K562 (cell line): ENCODE measurements around the gene FASTK. TPM values are rescaled to one million over a fixed set of nuclear protein-coding genes. Genes with fewer than 3 reads are reported as not detected.

Experiments
- ARHGAP35 ChIP-seq: fragments of 450-650 bp; IDR thresholded peaks from 2 replicates; pipeline ENCODE4 v1.6.1; 2018; ENCODE audit not compliant: partially characterized antibody
- CEBPG ChIP-seq, 3 experiments: fragments of 200-800 bp in 1 of 3; sonication (Bioruptor generic) in 1 of 3; sonication (generic) in 1 of 3; formaldehyde crosslinking in 1 of 3; IDR thresholded peaks in 2 of 3; conservative IDR thresholded peaks in 1 of 3; 2 replicates each; pipeline versions ENCODE4 v1.6.1 to v1.8.0; 2016 to 2022; ENCODE audit warnings: missing compliant biosample characterization in 2 of 3, missing genetic modification characterization in 2 of 3, mild to moderate bottlenecking in 1 of 3, missing genetic modification reagents in 1 of 3
- DNMT1 ChIP-seq: fragments of 450-650 bp; IDR thresholded peaks from 2 replicates; pipeline ENCODE4 v1.6.1; 2016; ENCODE audit warnings: antibody characterized with exemption, mild to moderate bottlenecking
- KDM4B ChIP-seq, 2 experiments: fragments of 450-650 bp in 1 of 2; sonication (generic) in 1 of 2; IDR thresholded peaks; 2 replicates each; pipeline ENCODE4 v1.6.1; 2016 to 2017; ENCODE audit warnings: borderline replicate concordance in 2 of 2, antibody characterized with exemption in 1 of 2, low read depth in 1 of 2, mild to moderate bottlenecking in 1 of 2
- KLF10 ChIP-seq: fragments of 250-450 bp; sonication (Bioruptor Pico); IDR thresholded peaks from 2 replicates; pipeline ENCODE4 v1.6.1; 2021; ENCODE audit warnings: matching md5 sums
- MAZ ChIP-seq, 2 experiments: fragments of 450-650 bp in 1 of 2; sonication (generic) in 1 of 2; formaldehyde crosslinking; IDR thresholded peaks in 1 of 2; conservative IDR thresholded peaks in 1 of 2; 2 replicates each; pipeline versions ENCODE4 v1.4.0 to v1.5.0; 2020; ENCODE audit warnings: mild to moderate bottlenecking in 1 of 2, missing genetic modification reagents in 1 of 2
- SREBF2 ChIP-seq: sonication (generic); formaldehyde crosslinking; IDR thresholded peaks from 2 replicates; pipeline ENCODE4 v1.4.0; 2020; ENCODE audit warnings: mild to moderate bottlenecking, missing genetic modification reagents
- ZBTB8A ChIP-seq: fragments of 450-650 bp; IDR thresholded peaks from 2 replicates; pipeline ENCODE4 v1.6.1; 2018; ENCODE audit warnings: mild to moderate bottlenecking, moderate library complexity; ENCODE audit not compliant: partially characterized antibody
- ZNF263 ChIP-seq: sonication (generic); formaldehyde crosslinking; IDR thresholded peaks from 2 replicates; pipeline ENCODE4 v1.8.0; 2022; ENCODE audit warnings: mild to moderate bottlenecking, missing genetic modification reagents, borderline replicate concordance
- ZNF41 ChIP-seq: fragments of 250-450 bp; sonication (Bioruptor Pico); conservative IDR thresholded peaks from 2 replicates; pipeline ENCODE4 v1.4.0; 2020; ENCODE audit warnings: mild to moderate bottlenecking
- ZNF445 ChIP-seq: fragments of 250-450 bp; sonication (Bioruptor Pico); IDR thresholded peaks from 2 replicates; pipeline ENCODE4 v1.4.0; 2020; ENCODE audit warnings: low read depth, mild to moderate bottlenecking, moderate library complexity
- polyA plus RNA-seq, 8 experiments: library from polyadenylated mRNA; depleted of rRNA in 4 of 8; stranded (reverse) in 5 of 8; unstranded in 3 of 8; fragments of >200 nt; fragmentation: Nextera tagmentation in 2 of 8; fragmentation: Illumina TruSeq in 1 of 8; extraction: Ambion mirVana in 2 of 8; extraction: Trizol in 1 of 8; gene quantifications; 2 replicates each; pipeline versions ENCODE4 v1.2.1 to v1.2.3, GENCODE V29; 2011 to 2014; ENCODE audit warnings: inconsistent platforms in 1 of 8, missing spikeins in 1 of 8
- total RNA-seq, 7 experiments: library from RNA; depleted of rRNA in 6 of 7; stranded (reverse); fragments of >200 nt in 6 of 7; fragmentation: Illumina TruSeq in 2 of 7; extraction: Trizol in 2 of 7; gene quantifications; 2 replicates each; pipeline versions ENCODE4 v1.2.1 to v1.2.3, GENCODE V29; 2011 to 2021; ENCODE audit warnings: low replicate concordance in 1 of 7
- TF ChIP-seq, protein P1 (sequence below), 2 experiments: IDR thresholded peaks; 2 replicates each; pipeline ENCODE4 v1.6.1; 2011; ENCODE audit warnings: borderline replicate concordance in 1 of 2, control low read depth in 1 of 2, low read depth in 1 of 2, low read length in 1 of 2, mild to moderate bottlenecking in 1 of 2, mixed read lengths in 1 of 2, moderate library complexity in 1 of 2; ENCODE audit not compliant: insufficient read depth in 1 of 2, insufficient read length in 1 of 2, poor library complexity in 1 of 2, severe bottlenecking in 1 of 2; ENCODE audit errors: extremely low read depth in 1 of 2
- TF ChIP-seq, protein P2 (sequence below): fragments of 250-450 bp; sonication (Bioruptor Pico); IDR thresholded peaks from 2 replicates; pipeline ENCODE4 v1.8.0; 2021; ENCODE audit warnings: moderate library complexity, mild to moderate bottlenecking, inconsistent platforms
- TF ChIP-seq, protein P3 (sequence below): sonication (generic); formaldehyde crosslinking; IDR thresholded peaks from 2 replicates; pipeline ENCODE4 v1.8.0; 2022; ENCODE audit warnings: mild to moderate bottlenecking, missing genetic modification reagents
- TF ChIP-seq, protein P4 (sequence below): IDR thresholded peaks from 3 replicates; pipeline ENCODE4 v1.6.1; 2011; ENCODE audit warnings: borderline replicate concordance, mild to moderate bottlenecking, moderate library complexity; ENCODE audit not compliant: insufficient read length; ENCODE audit errors: extremely low read depth
- TF ChIP-seq, protein P5 (sequence below), 2 experiments: fragments of 250-450 bp in 1 of 2; fragments of 450-650 bp in 1 of 2; sonication (Bioruptor Pico) in 1 of 2; IDR thresholded peaks; 2 replicates each; pipeline versions ENCODE4 v1.6.1 to v1.8.0; 2016 to 2021; ENCODE audit warnings: mild to moderate bottlenecking in 2 of 2, moderate library complexity in 2 of 2, missing compliant biosample characterization in 1 of 2, missing genetic modification characterization in 1 of 2

The FASTK gene
- total and polyA plus RNA-seq, 9 of the 15 experiments (the other 6 are each of a cell fraction or from before 2014, with no cell fraction given), result 0.51 to 150 (median 48.2) TPM

DNA sequence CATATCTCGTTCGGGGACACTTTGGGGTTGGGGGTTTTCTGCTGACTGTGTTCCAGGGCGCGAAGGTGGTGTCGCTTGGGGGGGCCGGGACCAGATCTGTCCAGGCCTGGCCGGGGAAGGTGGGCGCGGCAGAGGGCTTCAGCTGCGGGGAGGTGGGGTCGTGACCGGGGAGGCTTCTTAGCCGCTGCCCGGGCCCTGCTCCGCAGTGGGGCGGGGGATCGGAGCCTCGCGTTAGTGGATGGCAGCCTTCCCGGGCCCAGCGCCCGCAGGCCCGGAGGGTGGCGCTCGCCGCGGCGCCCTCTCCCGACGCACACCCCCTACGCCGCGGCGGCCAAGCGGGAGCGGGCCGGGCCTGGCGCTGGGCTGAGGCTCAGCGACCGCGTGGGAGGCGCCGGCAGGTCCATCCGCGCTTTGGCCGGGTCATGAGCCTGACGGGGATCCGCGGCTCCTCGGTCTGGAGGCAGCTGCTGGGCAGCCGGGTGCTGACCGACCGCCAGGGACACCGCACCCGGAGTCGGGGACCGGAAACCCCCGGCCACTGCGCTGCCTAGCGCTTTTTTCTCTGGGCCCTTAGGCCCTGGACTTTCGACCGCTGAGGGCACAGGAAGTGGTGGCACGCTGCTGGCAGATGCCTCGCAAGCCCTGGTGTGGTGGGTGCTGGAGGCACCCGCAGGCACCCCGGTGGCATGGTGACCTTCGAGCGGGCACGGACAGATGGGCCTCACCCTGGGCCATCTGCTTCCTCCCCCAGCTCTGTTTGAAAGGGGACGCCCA lies 6.8 kb upstream of the FASTK start (continued):
- TF ChIP-seq, protein P1, sequence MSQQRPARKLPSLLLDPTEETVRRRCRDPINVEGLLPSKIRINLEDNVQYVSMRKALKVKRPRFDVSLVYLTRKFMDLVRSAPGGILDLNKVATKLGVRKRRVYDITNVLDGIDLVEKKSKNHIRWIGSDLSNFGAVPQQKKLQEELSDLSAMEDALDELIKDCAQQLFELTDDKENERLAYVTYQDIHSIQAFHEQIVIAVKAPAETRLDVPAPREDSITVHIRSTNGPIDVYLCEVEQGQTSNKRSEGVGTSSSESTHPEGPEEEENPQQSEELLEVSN (IDR thresholded peaks at IDR 0.05; ENCODE audit: borderline replicate concordance in 1 of 2, extremely low read depth in 1 of 2, insufficient read depth in 1 of 2, insufficient read length in 1 of 2, low read depth in 1 of 2, low read length in 1 of 2, poor library complexity in 1 of 2, severe bottlenecking in 1 of 2), result peak; percentile 55 to 89
- TF ChIP-seq ZNF263 (CRISPR knock-in tag) (no peak; the same call in 1 of the 2 replicates), ZNF41 (CRISPR knock-in tag) (no peak), KLF10 (CRISPR knock-in tag) (no peak), KDM4B (IDR thresholded peaks at IDR 0.05; ENCODE audit: borderline replicate concordance in 2 of 2, low read depth in 1 of 2) (no peak), ARHGAP35 (peak; percentile 64), ZBTB8A (no peak), MAZ (CRISPR knock-in tag; conservative IDR thresholded peaks at IDR 0.05 in 1 of 2, IDR thresholded peaks at IDR 0.05 in 1 of 2) (peak; percentile 81 to 95), SREBF2 (CRISPR knock-in tag) (no peak), DNMT1 (no peak), CEBPG (CRISPR knock-in tag; IDR thresholded peaks at IDR 0.05) (peak; percentile 38; the same call in 1 of the 2 replicates), CEBPG (tag; conservative IDR thresholded peaks at IDR 0.05 in 1 of 2, IDR thresholded peaks at IDR 0.05 in 1 of 2) (no peak), ZNF445 (CRISPR knock-in tag) (no peak)
- TF ChIP-seq, protein P2, sequence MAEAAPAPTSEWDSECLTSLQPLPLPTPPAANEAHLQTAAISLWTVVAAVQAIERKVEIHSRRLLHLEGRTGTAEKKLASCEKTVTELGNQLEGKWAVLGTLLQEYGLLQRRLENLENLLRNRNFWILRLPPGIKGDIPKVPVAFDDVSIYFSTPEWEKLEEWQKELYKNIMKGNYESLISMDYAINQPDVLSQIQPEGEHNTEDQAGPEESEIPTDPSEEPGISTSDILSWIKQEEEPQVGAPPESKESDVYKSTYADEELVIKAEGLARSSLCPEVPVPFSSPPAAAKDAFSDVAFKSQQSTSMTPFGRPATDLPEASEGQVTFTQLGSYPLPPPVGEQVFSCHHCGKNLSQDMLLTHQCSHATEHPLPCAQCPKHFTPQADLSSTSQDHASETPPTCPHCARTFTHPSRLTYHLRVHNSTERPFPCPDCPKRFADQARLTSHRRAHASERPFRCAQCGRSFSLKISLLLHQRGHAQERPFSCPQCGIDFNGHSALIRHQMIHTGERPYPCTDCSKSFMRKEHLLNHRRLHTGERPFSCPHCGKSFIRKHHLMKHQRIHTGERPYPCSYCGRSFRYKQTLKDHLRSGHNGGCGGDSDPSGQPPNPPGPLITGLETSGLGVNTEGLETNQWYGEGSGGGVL, result no peak
- TF ChIP-seq, protein P3, sequence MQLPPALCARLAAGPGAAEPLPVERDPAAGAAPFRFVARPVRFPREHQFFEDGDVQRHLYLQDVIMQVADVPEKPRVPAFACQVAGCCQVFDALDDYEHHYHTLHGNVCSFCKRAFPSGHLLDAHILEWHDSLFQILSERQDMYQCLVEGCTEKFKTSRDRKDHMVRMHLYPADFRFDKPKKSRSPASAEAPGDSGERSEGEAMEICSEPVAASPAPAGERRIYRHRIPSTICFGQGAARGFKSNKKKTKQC (CRISPR knock-in tag), result no peak
- TF ChIP-seq, protein P4, sequence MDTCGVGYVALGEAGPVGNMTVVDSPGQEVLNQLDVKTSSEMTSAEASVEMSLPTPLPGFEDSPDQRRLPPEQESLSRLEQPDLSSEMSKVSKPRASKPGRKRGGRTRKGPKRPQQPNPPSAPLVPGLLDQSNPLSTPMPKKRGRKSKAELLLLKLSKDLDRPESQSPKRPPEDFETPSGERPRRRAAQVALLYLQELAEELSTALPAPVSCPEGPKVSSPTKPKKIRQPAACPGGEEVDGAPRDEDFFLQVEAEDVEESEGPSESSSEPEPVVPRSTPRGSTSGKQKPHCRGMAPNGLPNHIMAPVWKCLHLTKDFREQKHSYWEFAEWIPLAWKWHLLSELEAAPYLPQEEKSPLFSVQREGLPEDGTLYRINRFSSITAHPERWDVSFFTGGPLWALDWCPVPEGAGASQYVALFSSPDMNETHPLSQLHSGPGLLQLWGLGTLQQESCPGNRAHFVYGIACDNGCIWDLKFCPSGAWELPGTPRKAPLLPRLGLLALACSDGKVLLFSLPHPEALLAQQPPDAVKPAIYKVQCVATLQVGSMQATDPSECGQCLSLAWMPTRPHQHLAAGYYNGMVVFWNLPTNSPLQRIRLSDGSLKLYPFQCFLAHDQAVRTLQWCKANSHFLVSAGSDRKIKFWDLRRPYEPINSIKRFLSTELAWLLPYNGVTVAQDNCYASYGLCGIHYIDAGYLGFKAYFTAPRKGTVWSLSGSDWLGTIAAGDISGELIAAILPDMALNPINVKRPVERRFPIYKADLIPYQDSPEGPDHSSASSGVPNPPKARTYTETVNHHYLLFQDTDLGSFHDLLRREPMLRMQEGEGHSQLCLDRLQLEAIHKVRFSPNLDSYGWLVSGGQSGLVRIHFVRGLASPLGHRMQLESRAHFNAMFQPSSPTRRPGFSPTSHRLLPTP, result no peak
- TF ChIP-seq, protein P5, sequence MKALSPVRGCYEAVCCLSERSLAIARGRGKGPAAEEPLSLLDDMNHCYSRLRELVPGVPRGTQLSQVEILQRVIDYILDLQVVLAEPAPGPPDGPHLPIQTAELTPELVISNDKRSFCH (CRISPR knock-in tag; IDR thresholded peaks at IDR 0.05), result no peak
- TF ChIP-seq, protein P5 (tag; IDR thresholded peaks at IDR 0.05), result 0 out of 2 replicates have a peak, but pooled peaks have one; percentile 43
